ENCODE measurements around the gene MARCKS. TPM values are rescaled to one million over a fixed set of nuclear protein-coding genes. Genes with fewer than 3 reads are reported as not detected.

MARCKS gene
- total and polyA plus RNA-seq, 10 of the 15 experiments (the other 5 are each of a cell fraction or from before 2014, with no cell fraction given), result 29.0 to 164 (median 74.5) TPM

- CTCF ChIA-PET, result interaction anchor here (0.8 to 2.9 kb wide), 12 partner anchors 25 to 975 kb away, joined by 3 to 17 read pairs (median 4); no protein-coding TSS in a partner anchor
- H4K20me1 ChIP-seq (ENCODE audit: control insufficient read depth, insufficient read depth), result no peaks in the 10 kb centered on the region; the same call in 1 of the 2 replicates
- POLR2A ChIA-PET, result interaction anchor here (0.6 to 2.3 kb wide), 22 partner anchors 10 to 548 kb away, joined by 3 to 24 read pairs (median 8); no protein-coding TSS in a partner anchor
- H3K9ac ChIP-seq (ENCODE audit: control insufficient read depth, insufficient read depth, low read length), result peak overlapping the region; percentile 78
- FAIRE-seq (no peak), DNase-seq (ENCODE audit: low read depth, low spot score) (no peak), ATAC-seq (peak; percentile 28)
- RAD21 ChIA-PET (ENCODE audit: unreplicated experiment), result interaction anchor here (0.6 to 3.0 kb wide), 30 partner anchors 18 to 548 kb away, joined by 3 to 25 read pairs (median 5); no protein-coding TSS in a partner anchor
- WGBS (ENCODE audit: insufficient coverage, insufficient replicate concordance, low lambda C conversion rate, missing lambda C conversion rate), result 4% methylated on average over 34 of the region's 56 CpGs
- peak overlapping the region; percentile 99 for H3K4me2 ChIP-seq (ENCODE audit: control insufficient read depth, insufficient read depth)
- SMC1A ChIA-PET (ENCODE audit: uncharacterized antibody, unreplicated experiment), result interaction anchor here (0.6 to 3.6 kb wide), 26 partner anchors 8 to 548 kb away, joined by 3 to 41 read pairs (median 4); no protein-coding TSS in a partner anchor
- H3K9me3 ChIP-seq (replicated peaks; ENCODE audit: control insufficient read depth, insufficient read depth, low read length), result no peaks in the 10 kb centered on the region
- H3K4me1 ChIP-seq (ENCODE audit: control insufficient read depth, insufficient read depth, low read length), result peaks cover 5% of the 10 kb centered on the region
- H2AFZ ChIP-seq (ENCODE audit: control insufficient read depth, low read depth, low read length), result peak overlapping the region; percentile 92
- H3K27ac ChIP-seq (ENCODE audit: control insufficient read depth, insufficient read depth), result peak overlapping the region; percentile 94; the same call in 1 of the 2 replicates
- no peaks in the 10 kb centered on the region; a peak in 1 of 4 replicates for H3K27me3 ChIP-seq (replicated peaks in 1 of 2; ENCODE audit: control insufficient read depth in 2 of 2, insufficient read depth in 2 of 2, low read length in 1 of 2)
- H3K36me3 ChIP-seq (ENCODE audit: control insufficient read depth in 2 of 2, insufficient read depth in 2 of 2, low read length in 1 of 2), result no peaks in the 10 kb centered on the region
- intact Hi-C loops (cut with micrococcal nuclease; ENCODE audit: unreplicated experiment), result loop anchor here (5.0 kb wide), 3 partner anchors 498 to 1073 kb away; no protein-coding TSS in a partner anchor
- H3K79me2 ChIP-seq (ENCODE audit: control insufficient read depth, insufficient read depth, low read length), result peaks cover 43% of the 10 kb centered on the region
- peak overlapping the region; percentile 89 for H3K4me3 ChIP-seq
- BruUV-seq (replicated peaks), result no TSS peak
- in situ Hi-C loops (cut with MboI), result loop anchor here (5.0 kb wide), 2 partner anchors 223 to 548 kb away; no protein-coding TSS in a partner anchor
- peak; percentile 33; the same call in 1 of the 2 replicates for TF ChIP-seq RB1 (IDR thresholded peaks at IDR 0.05; ENCODE audit: borderline replicate concordance)
- peak; percentile 35; the same call in 1 of the 2 replicates for TF ChIP-seq RAD21 (IDR thresholded peaks at IDR 0.05; ENCODE audit: insufficient read depth, low read depth, low read length)
- no peak for TF ChIP-seq RELA (IDR thresholded peaks at IDR 0.05; ENCODE audit: borderline replicate concordance, partially characterized antibody)
- no peak for TF ChIP-seq SREBF2 (IDR thresholded peaks at IDR 0.05; ENCODE audit: low read length)
- TF ChIP-seq SIN3A (IDR thresholded peaks at IDR 0.05; ENCODE audit: low read depth, low read length), result 0 out of 2 replicates have a peak, but pooled peaks have one; percentile 59
- TF ChIP-seq USF1 (IDR thresholded peaks at IDR 0.05; ENCODE audit: borderline replicate concordance, extremely low read length, insufficient read depth, low read depth, low read length), result no peak
- peak; percentile 41; the same call in 1 of the 2 replicates for TF ChIP-seq MAX (IDR thresholded peaks at IDR 0.05; ENCODE audit: low read depth, low read length)
- no peak for TF ChIP-seq STAT3 (IDR thresholded peaks at IDR 0.05; ENCODE audit: low read depth, low read length)
- no peak for TF ChIP-seq FOXK2 (IDR thresholded peaks at IDR 0.05)
- TF ChIP-seq, protein P1, sequence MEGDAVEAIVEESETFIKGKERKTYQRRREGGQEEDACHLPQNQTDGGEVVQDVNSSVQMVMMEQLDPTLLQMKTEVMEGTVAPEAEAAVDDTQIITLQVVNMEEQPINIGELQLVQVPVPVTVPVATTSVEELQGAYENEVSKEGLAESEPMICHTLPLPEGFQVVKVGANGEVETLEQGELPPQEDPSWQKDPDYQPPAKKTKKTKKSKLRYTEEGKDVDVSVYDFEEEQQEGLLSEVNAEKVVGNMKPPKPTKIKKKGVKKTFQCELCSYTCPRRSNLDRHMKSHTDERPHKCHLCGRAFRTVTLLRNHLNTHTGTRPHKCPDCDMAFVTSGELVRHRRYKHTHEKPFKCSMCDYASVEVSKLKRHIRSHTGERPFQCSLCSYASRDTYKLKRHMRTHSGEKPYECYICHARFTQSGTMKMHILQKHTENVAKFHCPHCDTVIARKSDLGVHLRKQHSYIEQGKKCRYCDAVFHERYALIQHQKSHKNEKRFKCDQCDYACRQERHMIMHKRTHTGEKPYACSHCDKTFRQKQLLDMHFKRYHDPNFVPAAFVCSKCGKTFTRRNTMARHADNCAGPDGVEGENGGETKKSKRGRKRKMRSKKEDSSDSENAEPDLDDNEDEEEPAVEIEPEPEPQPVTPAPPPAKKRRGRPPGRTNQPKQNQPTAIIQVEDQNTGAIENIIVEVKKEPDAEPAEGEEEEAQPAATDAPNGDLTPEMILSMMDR (IDR thresholded peaks at IDR 0.05 in 2 of 3, conservative IDR thresholded peaks at IDR 0.05 in 1 of 3; ENCODE audit: control insufficient read depth in 2 of 3, extremely low read depth in 1 of 3, insufficient read depth in 1 of 3, low read depth in 3 of 3, low read length in 3 of 3), result peak; percentile 10 to 27 (median 23); a peak in 2 of 6 replicates
- peak; percentile 68 for TF ChIP-seq NFYB (IDR thresholded peaks at IDR 0.05; ENCODE audit: insufficient read depth, low read depth, low read length)
- peak in 1 of 2 experiments; percentile 28; a peak in 1 of 4 replicates for TF ChIP-seq IKZF2 (IDR thresholded peaks at IDR 0.05)
- TF ChIP-seq ASH2L (IDR thresholded peaks at IDR 0.05; ENCODE audit: borderline replicate concordance, low read depth), result no peak
- TF ChIP-seq LARP7 (IDR thresholded peaks at IDR 0.05), result no peak
- no peak for TF ChIP-seq SREBF1 (IDR thresholded peaks at IDR 0.05; ENCODE audit: low read length)
- TF ChIP-seq SMC3 (IDR thresholded peaks at IDR 0.05; ENCODE audit: borderline replicate concordance, low read length), result peak; percentile 16; the same call in 1 of the 2 replicates
- no peak for TF ChIP-seq JUNB (IDR thresholded peaks at IDR 0.05)
- no peak for TF ChIP-seq IRF3 (IDR thresholded peaks at IDR 0.05)
Measured at GRCh38 chr6:113854531-113855499, 2.3 kb upstream of the MARCKS start.
